K562 (cell line): ENCODE measurements around the gene USP37. TPM values are rescaled to one million over a fixed set of nuclear protein-coding genes. Genes with fewer than 3 reads are reported as not detected.

Experiments used
- BRF1 ChIP-seq: IDR thresholded peaks from 3 replicates; pipeline ENCODE4 v1.6.1; 2011; ENCODE audit warnings: borderline replicate concordance, mild to moderate bottlenecking; ENCODE audit not compliant: insufficient read length; ENCODE audit errors: extremely low read depth
- DDX20 ChIP-seq: fragments of 450-650 bp; IDR thresholded peaks from 2 replicates; pipeline ENCODE4 v1.6.1; 2016; ENCODE audit warnings: missing genetic modification characterization, low read depth, mild to moderate bottlenecking, missing compliant biosample characterization, moderate library complexity
- DEAF1 ChIP-seq: fragments of 450-650 bp; formaldehyde crosslinking; IDR thresholded peaks from 2 replicates; pipeline ENCODE4 v1.4.0; 2020; ENCODE audit warnings: mild to moderate bottlenecking, moderate library complexity
- HLTF ChIP-seq: fragments of 450-650 bp; IDR thresholded peaks from 2 replicates; pipeline ENCODE4 v1.6.1; 2016
- HNRNPLL ChIP-seq: fragments of 200-400 bp; formaldehyde crosslinking; IDR thresholded peaks from 2 replicates; pipeline ENCODE4 v1.6.1; 2017; ENCODE audit warnings: low read length, low read depth, mild to moderate bottlenecking; ENCODE audit not compliant: poor library complexity, severe bottlenecking
- MECOM ChIP-seq: fragments of 250-450 bp; sonication (Bioruptor Pico); IDR thresholded peaks from 2 replicates; pipeline ENCODE4 v1.8.0; 2022; ENCODE audit warnings: inconsistent platforms
- MIER1 ChIP-seq: fragments of 450-650 bp; IDR thresholded peaks from 2 replicates; pipeline ENCODE4 v1.6.1; 2016; ENCODE audit warnings: antibody characterized with exemption, mild to moderate bottlenecking, low read depth
- NCOA2 ChIP-seq, 2 experiments: fragments of 450-650 bp; IDR thresholded peaks; 2 replicates each; pipeline ENCODE4 v1.6.1; 2018; ENCODE audit warnings: mild to moderate bottlenecking in 2 of 2, moderate library complexity in 1 of 2; ENCODE audit not compliant: partially characterized antibody in 2 of 2
- NFYB ChIP-seq: IDR thresholded peaks from 2 replicates; pipeline ENCODE4 v1.6.1; 2011; ENCODE audit warnings: mild to moderate bottlenecking, moderate library complexity; ENCODE audit not compliant: insufficient read length; ENCODE audit errors: extremely low read depth
- NR0B1 ChIP-seq: fragments of 450-650 bp; IDR thresholded peaks from one replicate; pipeline ENCODE4 v1.6.1; 2018; ENCODE audit warnings: mild to moderate bottlenecking, moderate library complexity; ENCODE audit not compliant: partially characterized antibody
- PHF21A ChIP-seq: fragments of 450-650 bp; IDR thresholded peaks from 2 replicates; pipeline ENCODE4 v1.6.1; 2017; ENCODE audit warnings: low read depth, borderline replicate concordance
- PTTG1 ChIP-seq: fragments of 450-650 bp; IDR thresholded peaks from 2 replicates; pipeline ENCODE4 v1.6.1; 2016; ENCODE audit warnings: low read depth, mild to moderate bottlenecking, missing genetic modification characterization, missing compliant biosample characterization
- SAFB2 ChIP-seq: fragments of 200-400 bp; formaldehyde crosslinking; IDR thresholded peaks from 2 replicates; pipeline ENCODE4 v1.6.1; 2018; ENCODE audit warnings: borderline replicate concordance, low read length, low read depth, moderate library complexity; ENCODE audit not compliant: severe bottlenecking
- XRCC4 ChIP-seq: IDR thresholded peaks from one replicate; pipeline ENCODE4 v1.6.1; 2011; ENCODE audit not compliant: insufficient read depth, insufficient read length; ENCODE audit errors: extremely low read depth
- ZBED1 ChIP-seq: IDR thresholded peaks from 2 replicates; pipeline ENCODE4 v1.6.1; 2014
- ZNF280A ChIP-seq: fragments of 450-650 bp; IDR thresholded peaks from 2 replicates; pipeline ENCODE4 v1.6.1; 2018; ENCODE audit warnings: mild to moderate bottlenecking, low read depth; ENCODE audit not compliant: partially characterized antibody
- ZNF518B ChIP-seq: fragments of 250-450 bp; sonication (Bioruptor Pico); IDR thresholded peaks from 2 replicates; pipeline ENCODE4 v1.5.0; 2021; ENCODE audit warnings: mild to moderate bottlenecking, moderate library complexity
- ZNF668 ChIP-seq: fragments of 250-450 bp; sonication (Bioruptor Pico); IDR thresholded peaks from 2 replicates; pipeline ENCODE4 v1.8.0; 2022; ENCODE audit warnings: mild to moderate bottlenecking, inconsistent platforms
- ZZZ3 ChIP-seq: fragments of 450-650 bp; IDR thresholded peaks from 2 replicates; pipeline ENCODE4 v1.6.1; 2016; ENCODE audit warnings: antibody characterized with exemption, mild to moderate bottlenecking, moderate library complexity
- polyA plus RNA-seq, 8 experiments: library from polyadenylated mRNA; depleted of rRNA in 4 of 8; stranded (reverse) in 5 of 8; unstranded in 3 of 8; fragments of >200 nt; fragmentation: Nextera tagmentation in 2 of 8; fragmentation: Illumina TruSeq in 1 of 8; extraction: Ambion mirVana in 2 of 8; extraction: Trizol in 1 of 8; gene quantifications; 2 replicates each; pipeline versions ENCODE4 v1.2.1 to v1.2.3, GENCODE V29; 2011 to 2014; ENCODE audit warnings: inconsistent platforms in 1 of 8, missing spikeins in 1 of 8
- total RNA-seq, 7 experiments: library from RNA; depleted of rRNA in 6 of 7; stranded (reverse); fragments of >200 nt in 6 of 7; fragmentation: Illumina TruSeq in 2 of 7; extraction: Trizol in 2 of 7; gene quantifications; 2 replicates each; pipeline versions ENCODE4 v1.2.1 to v1.2.3, GENCODE V29; 2011 to 2021; ENCODE audit warnings: low replicate concordance in 1 of 7

Gene USP37
- total and polyA plus RNA-seq, 9 of the 15 experiments (the other 6 are each of a cell fraction or from before 2014, with no cell fraction given), result 2.0 to 14.2 (median 8.5) TPM

GRCh38 chr2:218568190-218569037 lies at the start of gene USP37, which contains the start of gene CNOT9 (continued):
- TF ChIP-seq DEAF1, result no peak
- TF ChIP-seq PTTG1, result no peak
- TF ChIP-seq ZNF518B (CRISPR knock-in tag), result no peak
- TF ChIP-seq MECOM, result no peak
- no peak for TF ChIP-seq SAFB2
- TF ChIP-seq BRF1, result no peak
- TF ChIP-seq NCOA2 (IDR thresholded peaks at IDR 0.05; ENCODE audit: partially characterized antibody in 2 of 2), result no peak
- no peak for TF ChIP-seq NFYB
- no peak for TF ChIP-seq HNRNPLL
- no peak for TF ChIP-seq PHF21A
- no peak for TF ChIP-seq MIER1
- TF ChIP-seq ZNF280A, result no peak
- TF ChIP-seq ZBED1, result no peak
- TF ChIP-seq ZNF668 (CRISPR knock-in tag), result no peak
- TF ChIP-seq DDX20 (tag), result no peak
- TF ChIP-seq NR0B1, result no peak
- TF ChIP-seq XRCC4, result no peak
- TF ChIP-seq HLTF, result 0 out of 2 replicates have a peak, but pooled peaks have one; percentile 41
- TF ChIP-seq ZZZ3, result no peak
